Spleen (tissue), 7 donors: ENCODE data around the gene COIL.

Experiments
- CTCF ChIP-seq, 11 experiments: fragments of 200-600 bp in 7 of 11; fragments of 450-650 bp in 4 of 11; sonication (generic) in 4 of 11; IDR thresholded peaks in 8 of 11; conservative IDR thresholded peaks in 3 of 11; 1 replicate in 7 of 11; 2 replicates in 4 of 11; pipeline versions ENCODE4 v1.4.0 to v1.8.0; 2016 to 2021; ENCODE audit warnings: antibody characterized with exemption in 11 of 11, inconsistent platforms in 4 of 11, mild to moderate bottlenecking in 1 of 11
- POLR2AphosphoS5 ChIP-seq, 3 donors: sonication (generic); formaldehyde crosslinking; IDR thresholded peaks; one replicate each; pipeline ENCODE4 v1.5.1; 2017; ENCODE audit warnings: antibody characterized with exemption in 3 of 3
- donor health status: DM: no; HTN: no; CAD: no; lungs with moderate emphysema.
- donor health status: DM: no; HTN: no; CAD: no.
- donor health status: DM: no; HTN: no; CAD: no.

DNA sequence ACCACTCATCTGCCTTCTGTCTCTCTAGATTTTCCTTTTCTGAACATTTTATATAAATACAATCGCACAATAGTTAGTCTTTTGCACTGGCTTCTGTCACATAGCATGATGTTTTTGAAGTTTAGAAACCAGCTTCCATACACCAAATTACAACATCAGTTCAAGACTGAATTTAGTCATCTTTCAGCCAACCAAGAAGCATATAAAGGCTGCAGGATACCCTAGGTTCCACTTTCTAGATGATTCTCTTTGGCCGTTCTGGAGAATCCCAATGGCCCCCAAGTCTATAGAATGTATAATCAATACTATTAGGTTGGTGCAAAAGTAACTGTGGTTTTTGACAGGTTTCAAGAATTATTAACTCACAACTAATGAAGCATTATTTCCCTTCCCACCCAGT lies 36.5 kb upstream of the COIL start:
- no peak for TF ChIP-seq CTCF (IDR thresholded peaks at IDR 0.05 in 8 of 11, conservative IDR thresholded peaks at IDR 0.05 in 3 of 11)
- TF ChIP-seq POLR2AphosphoS5 (IDR thresholded peaks at IDR 0.05), result no peak
